H9 (cell line): ENCODE data around the gene ADAMTSL2. TPM values are rescaled to one million over a fixed set of nuclear protein-coding genes. Genes with fewer than 3 reads are reported as not detected.

ENCODE experiments used
- DNase-seq: peaks from one replicate; pipeline ENCODE4 v3.0.0-alpha.2; 2017
- H2AFZ ChIP-seq: one replicate; pipeline ENCODE4 v1.6.1; 2013; ENCODE audit warnings: mild to moderate bottlenecking, low read length, control low read depth, moderate library complexity
- H2AK5ac ChIP-seq: 2 replicates; pipeline ENCODE4 v1.6.1; 2013; ENCODE audit warnings: low read length, control low read depth, mixed read lengths; ENCODE audit not compliant: insufficient read length
- H2BK120ac ChIP-seq: one replicate; pipeline ENCODE4 v1.6.1; 2013; ENCODE audit warnings: low read depth, mild to moderate bottlenecking, low read length, control low read depth, inconsistent platforms; ENCODE audit not compliant: poor library complexity, severe bottlenecking
- H2BK12ac ChIP-seq: 2 replicates; pipeline ENCODE4 v1.6.1; 2013; ENCODE audit warnings: low read length, control low read depth, mixed read lengths, low read depth; ENCODE audit not compliant: insufficient read length
- H2BK15ac ChIP-seq: 2 replicates; pipeline ENCODE4 v1.6.1; 2013; ENCODE audit warnings: low read depth, low read length, control low read depth
- H2BK20ac ChIP-seq: one replicate; pipeline ENCODE4 v1.6.1; 2013; ENCODE audit warnings: low read depth, mild to moderate bottlenecking, low read length, control low read depth, inconsistent platforms; ENCODE audit not compliant: poor library complexity, severe bottlenecking
- H2BK5ac ChIP-seq: 2 replicates; pipeline ENCODE4 v1.6.1; 2013; ENCODE audit warnings: low read length, control low read depth, mixed read lengths; ENCODE audit not compliant: insufficient read length
- H3K14ac ChIP-seq: 2 replicates; pipeline ENCODE4 v1.6.1; 2013; ENCODE audit warnings: low read length, control low read depth; ENCODE audit not compliant: insufficient read depth
- H3K18ac ChIP-seq: 2 replicates; pipeline ENCODE4 v1.6.1; 2013; ENCODE audit warnings: low read depth, mild to moderate bottlenecking, mixed read lengths, low read length, control low read depth; ENCODE audit not compliant: insufficient read length
- H3K23ac ChIP-seq: 2 replicates; pipeline ENCODE4 v1.6.1; 2013; ENCODE audit warnings: low read length, control low read depth, mixed read lengths, low read depth; ENCODE audit not compliant: insufficient read length
- H3K23me2 ChIP-seq: 2 replicates; pipeline ENCODE4 v1.6.1; 2013; ENCODE audit warnings: low read depth, mild to moderate bottlenecking, mixed read lengths, low read length, control low read depth; ENCODE audit not compliant: insufficient read length, poor library complexity, severe bottlenecking
- H3K27ac ChIP-seq: 2 replicates; pipeline ENCODE4 v1.5.1; 2013; ENCODE audit warnings: low read length, control low read depth, mixed read lengths, low read depth; ENCODE audit not compliant: insufficient read length
- H3K27me3 ChIP-seq: 2 replicates; pipeline ENCODE4 v1.6.1; 2013; ENCODE audit warnings: low read length, control low read depth, inconsistent platforms; ENCODE audit not compliant: insufficient read depth
- H3K4ac ChIP-seq: 2 replicates; pipeline ENCODE4 v1.6.1; 2013; ENCODE audit warnings: low read depth, mild to moderate bottlenecking, control low read depth, inconsistent platforms, low read length, moderate library complexity
- H3K4me1 ChIP-seq: 2 replicates; pipeline ENCODE4 v1.6.1; 2013; ENCODE audit warnings: low read length, control low read depth, inconsistent platforms; ENCODE audit not compliant: insufficient read depth
- H3K4me2 ChIP-seq: 2 replicates; pipeline ENCODE4 v1.6.1; 2013; ENCODE audit warnings: low read length, control low read depth, mixed read lengths; ENCODE audit not compliant: insufficient read length, insufficient read depth
- H3K56ac ChIP-seq: 2 replicates; pipeline ENCODE4 v1.6.1; 2013; ENCODE audit warnings: low read depth, mild to moderate bottlenecking, mixed read lengths, low read length, control low read depth; ENCODE audit not compliant: insufficient read length
- H3K79me1 ChIP-seq: 2 replicates; pipeline ENCODE4 v1.6.1; 2013; ENCODE audit warnings: low read depth, mild to moderate bottlenecking, moderate library complexity, low read length, control low read depth, inconsistent platforms; ENCODE audit not compliant: insufficient read depth, poor library complexity, severe bottlenecking
- H3K79me2 ChIP-seq: 2 replicates; pipeline ENCODE4 v1.6.1; 2013; ENCODE audit warnings: low read length, control low read depth, inconsistent platforms; ENCODE audit not compliant: insufficient read depth
- H3K9ac ChIP-seq: 2 replicates; pipeline ENCODE4 v1.6.1; 2013; ENCODE audit warnings: low read length, control low read depth, mixed read lengths; ENCODE audit not compliant: insufficient read length; ENCODE audit errors: extremely low read depth
- H3K9me3 ChIP-seq: one replicate; pipeline ENCODE4 v1.6.1; 2013; ENCODE audit warnings: low read depth, low read length, inconsistent platforms; ENCODE audit not compliant: control insufficient read depth
- H3T11ph ChIP-seq: one replicate; pipeline ENCODE4 v1.6.1; 2013; ENCODE audit warnings: mild to moderate bottlenecking, low read length, control low read depth, inconsistent platforms
- H4K20me1 ChIP-seq: one replicate; pipeline ENCODE4 v1.6.1; 2013; ENCODE audit not compliant: control insufficient read depth, insufficient read length, insufficient read depth
- H4K5ac ChIP-seq: 2 replicates; pipeline ENCODE4 v1.6.1; 2013; ENCODE audit warnings: low read depth, mild to moderate bottlenecking, mixed read lengths, low read length, control low read depth; ENCODE audit not compliant: insufficient read length
- H4K8ac ChIP-seq: replicated peaks from 2 replicates; pipeline ENCODE4 v1.6.1; 2013; ENCODE audit warnings: low read length, control low read depth, mixed read lengths, low read depth; ENCODE audit not compliant: insufficient read length
- H4K91ac ChIP-seq: 2 replicates; pipeline ENCODE4 v1.6.1; 2013; ENCODE audit warnings: low read depth, mild to moderate bottlenecking, moderate library complexity, mixed read lengths, low read length, control low read depth; ENCODE audit not compliant: insufficient read length
- H3K27ac Mint-ChIP-seq, 3 experiments: 2 replicates in 2 of 3; 3 replicates in 1 of 3; pipeline ENCODE4 v1.8.0; 2020 to 2021; ENCODE audit warnings: mixed read lengths in 3 of 3, mild to moderate bottlenecking in 1 of 3, moderate library complexity in 1 of 3
- H3K27me3 Mint-ChIP-seq: 2 replicates; pipeline ENCODE4 v1.8.0; 2021; ENCODE audit warnings: low read depth, mild to moderate bottlenecking, moderate library complexity, mixed read lengths
- H3K36me3 Mint-ChIP-seq, 3 experiments: 2 replicates in 2 of 3; 3 replicates in 1 of 3; pipeline ENCODE4 v1.8.0; 2020 to 2021; ENCODE audit warnings: low read depth in 3 of 3, mixed read lengths in 3 of 3; ENCODE audit not compliant: insufficient read depth in 1 of 3
- H3K4me1 Mint-ChIP-seq, 2 experiments: 2 replicates each; pipeline ENCODE4 v1.8.0; 2020; ENCODE audit warnings: mixed read lengths in 2 of 2
- H3K4me3 Mint-ChIP-seq, 2 experiments: 2 replicates in 1 of 2; 3 replicates in 1 of 2; pipeline ENCODE4 v1.8.0; 2020 to 2021; ENCODE audit warnings: mild to moderate bottlenecking in 2 of 2, mixed read lengths in 2 of 2, moderate library complexity in 1 of 2
- H3K9me3 Mint-ChIP-seq, 2 experiments: 2 replicates in 1 of 2; 3 replicates in 1 of 2; pipeline ENCODE4 v1.8.0; 2020; ENCODE audit warnings: mild to moderate bottlenecking in 2 of 2, mixed read lengths in 2 of 2, moderate library complexity in 1 of 2
- WGBS: extraction: QIAGEN DNeasy Blood & Tissue Kit; methylation state at CpG from one replicate; pipeline ENCODE4 v1.1.7; 2013; ENCODE audit warnings: missing lambda C conversion rate, low lambda C conversion rate, mixed read lengths; ENCODE audit not compliant: insufficient read length; ENCODE audit errors: extremely low coverage; 5-methylcytosine and 5-hydroxymethylcytosine counted together
- total RNA-seq: library from RNA; stranded (reverse); gene quantifications from 2 replicates; pipeline ENCODE4 v1.2.1, GENCODE V29; 2021
- TF ChIP-seq, protein P1 (sequence below): fragments of 200-600 bp; sonication (generic); conservative IDR thresholded peaks from 3 replicates; pipeline ENCODE4 v1.8.0; 2021; ENCODE audit warnings: antibody characterized with exemption, mild to moderate bottlenecking

The ADAMTSL2 gene
- total RNA-seq, 1 experiment from 2014 or later = 0.61 TPM

DNA sequence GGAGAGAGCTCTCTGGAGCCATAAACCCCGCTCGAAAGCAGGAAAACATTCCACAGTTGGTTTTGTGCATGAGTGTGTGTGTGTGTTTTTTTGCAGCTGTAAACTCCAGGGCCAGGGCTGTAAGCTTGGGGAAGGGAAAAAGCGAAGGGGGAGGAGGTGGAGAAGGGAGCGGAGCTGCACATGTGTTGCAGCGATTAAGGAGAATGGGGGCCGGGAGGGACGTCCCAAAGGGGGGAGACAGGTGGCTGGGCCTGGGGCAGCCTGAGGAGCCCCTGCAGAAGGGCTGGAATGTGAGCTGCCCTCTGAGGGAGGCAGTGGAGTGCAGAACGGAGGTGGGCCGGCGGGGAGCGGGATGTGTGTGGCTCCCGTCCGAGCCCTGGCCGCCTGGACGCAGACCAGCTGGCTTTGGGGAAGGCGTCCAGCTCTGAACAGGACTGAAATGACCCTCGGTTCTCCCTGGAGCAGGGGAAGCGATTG is 7.0 kb upstream of the ADAMTSL2 start:
- Mint-ChIP-seq H3K27me3 (peaks cover 17% of the 10 kb centered on the region), H3K9me3 (no peaks in the 10 kb centered on the region), H3K4me1 (peaks cover 23 to 42% of the 10 kb centered on the region in 2 experiments), H3K4me3 (peak overlapping the region in 1 of 2 experiments; percentile 23; a peak in 1 of 5 replicates), H3K27ac (peak overlapping the region in 1 of 3 experiments; percentile 60; a peak in 1 of 7 replicates), H3K36me3 (no peaks in the 10 kb centered on the region; a peak in 1 of 7 replicates)
- Histone ChIP-seq H4K5ac (no peak overlapping the region), H2AFZ (no peak overlapping the region), H3K23ac (no peak overlapping the region), H3K4ac (no peak overlapping the region), H2BK5ac (no peak overlapping the region), H2BK15ac (no peak overlapping the region), H2BK20ac (no peak overlapping the region), H3K9ac (no peak overlapping the region), H3K79me2 (no peaks in the 10 kb centered on the region), H4K91ac (no peak overlapping the region), H3K4me2 (no peak overlapping the region), H3K79me1 (no peaks in the 10 kb centered on the region), H2AK5ac (no peak overlapping the region), H3K56ac (no peak overlapping the region), H2BK120ac (no peak overlapping the region), H3K27ac (no peak overlapping the region), H3K14ac (peak overlapping the region; percentile 60; the same call in 1 of the 2 replicates), H3K9me3 (no peaks in the 10 kb centered on the region), H3T11ph (no peak overlapping the region), H3K23me2 (no peaks in the 10 kb centered on the region), H3K27me3 (no peaks in the 10 kb centered on the region), H4K20me1 (no peaks in the 10 kb centered on the region), H3K4me1 (peaks cover 4% of the 10 kb centered on the region; the same call in 1 of the 2 replicates), H2BK12ac (no peak overlapping the region), H3K18ac (no peak overlapping the region), H4K8ac (no peak overlapping the region)
- no CpG with 5 or more reads among the region's 18 CpGs for WGBS
- TF ChIP-seq, protein P1, sequence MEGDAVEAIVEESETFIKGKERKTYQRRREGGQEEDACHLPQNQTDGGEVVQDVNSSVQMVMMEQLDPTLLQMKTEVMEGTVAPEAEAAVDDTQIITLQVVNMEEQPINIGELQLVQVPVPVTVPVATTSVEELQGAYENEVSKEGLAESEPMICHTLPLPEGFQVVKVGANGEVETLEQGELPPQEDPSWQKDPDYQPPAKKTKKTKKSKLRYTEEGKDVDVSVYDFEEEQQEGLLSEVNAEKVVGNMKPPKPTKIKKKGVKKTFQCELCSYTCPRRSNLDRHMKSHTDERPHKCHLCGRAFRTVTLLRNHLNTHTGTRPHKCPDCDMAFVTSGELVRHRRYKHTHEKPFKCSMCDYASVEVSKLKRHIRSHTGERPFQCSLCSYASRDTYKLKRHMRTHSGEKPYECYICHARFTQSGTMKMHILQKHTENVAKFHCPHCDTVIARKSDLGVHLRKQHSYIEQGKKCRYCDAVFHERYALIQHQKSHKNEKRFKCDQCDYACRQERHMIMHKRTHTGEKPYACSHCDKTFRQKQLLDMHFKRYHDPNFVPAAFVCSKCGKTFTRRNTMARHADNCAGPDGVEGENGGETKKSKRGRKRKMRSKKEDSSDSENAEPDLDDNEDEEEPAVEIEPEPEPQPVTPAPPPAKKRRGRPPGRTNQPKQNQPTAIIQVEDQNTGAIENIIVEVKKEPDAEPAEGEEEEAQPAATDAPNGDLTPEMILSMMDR = no peak
- no peak for DNase-seq
